Femur (tissue), 1 donor: ENCODE measurements around the gene CAMK2N1.
A peak's percentile ranks its signal among the peaks of the same experiment; 100 is the strongest.

ENCODE experiments used
- DNase-seq: peaks from one replicate; pipeline ENCODE4 v3.0.0-alpha.2; 2017

CAMK2N1 gene

DNA sequence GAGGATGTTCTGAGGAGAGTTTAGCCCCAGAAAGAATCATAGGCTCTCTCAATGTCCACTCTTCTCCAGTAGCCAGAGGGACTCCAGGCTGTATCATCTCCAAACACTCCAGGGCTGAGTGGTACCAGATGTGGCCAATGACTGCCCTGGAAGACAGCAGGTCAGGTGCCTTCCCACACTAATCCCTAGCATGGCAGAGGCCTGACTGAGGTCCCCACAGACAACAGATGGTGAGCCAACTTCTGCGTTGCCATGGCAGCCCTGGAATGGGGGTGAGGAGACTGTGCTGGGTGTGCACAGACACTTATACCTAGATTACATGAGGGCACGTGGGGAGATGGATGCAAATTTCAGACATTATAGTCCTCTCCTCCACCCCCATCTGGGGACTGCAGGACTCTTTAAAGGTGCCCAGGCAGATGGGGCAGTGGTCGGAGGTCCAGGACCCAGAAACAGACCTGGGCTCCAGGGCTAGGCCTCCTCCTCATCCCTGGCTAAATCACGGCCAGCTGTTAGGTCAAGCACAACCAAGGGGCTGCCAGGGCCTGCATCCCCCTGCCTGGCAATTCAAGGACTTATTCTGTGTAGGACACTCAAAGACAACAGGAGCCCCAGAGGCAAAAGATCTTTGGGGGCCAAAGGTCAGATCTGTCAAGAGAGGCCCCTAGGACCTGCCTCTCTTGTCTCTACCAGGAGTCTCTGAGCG lies 42.9 kb downstream of the CAMK2N1 start:
- no peak for DNase-seq

DNA sequence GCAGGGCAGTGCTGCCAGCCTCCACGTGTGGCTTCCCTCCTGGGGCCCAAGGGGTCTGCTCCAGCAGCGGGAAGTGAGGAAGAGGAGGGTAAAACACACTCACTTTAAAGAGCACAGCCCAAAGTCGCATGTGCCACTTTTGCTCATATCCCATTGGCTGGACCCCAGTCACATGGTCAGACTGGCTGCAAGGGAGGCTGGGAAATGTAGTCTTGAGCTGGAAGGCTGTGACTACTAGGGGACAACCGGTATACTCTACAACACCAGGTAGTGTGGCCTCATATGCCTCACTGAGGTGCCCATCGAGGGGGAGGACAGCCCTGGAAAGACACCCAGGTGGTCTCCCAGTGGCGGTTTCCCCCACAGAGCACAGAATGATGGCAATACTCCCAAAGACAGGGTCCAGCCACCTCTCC lies 45.2 kb downstream of the CAMK2N1 start:
- peak; percentile 35 for DNase-seq

DNA sequence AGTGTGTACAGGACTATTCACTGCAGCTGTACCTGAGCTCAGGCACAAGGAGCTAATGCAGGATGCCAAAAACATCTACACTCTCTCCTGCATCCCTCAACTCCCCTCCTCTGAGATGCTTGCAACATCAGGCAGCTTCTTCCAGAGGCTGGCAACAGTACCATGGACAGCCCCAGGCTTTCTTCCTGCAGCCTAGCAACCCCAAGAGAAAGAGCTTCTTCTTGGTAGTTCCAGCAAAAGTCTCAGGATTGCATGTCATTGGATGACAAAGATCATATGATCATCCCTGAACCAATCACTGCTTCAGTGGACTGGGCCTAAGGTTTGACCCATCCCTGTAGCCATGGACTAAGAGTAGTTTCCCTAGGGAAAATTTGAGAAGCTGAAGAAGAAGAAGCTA lies 46.7 kb downstream of the CAMK2N1 start:
- no peak for DNase-seq

DNA sequence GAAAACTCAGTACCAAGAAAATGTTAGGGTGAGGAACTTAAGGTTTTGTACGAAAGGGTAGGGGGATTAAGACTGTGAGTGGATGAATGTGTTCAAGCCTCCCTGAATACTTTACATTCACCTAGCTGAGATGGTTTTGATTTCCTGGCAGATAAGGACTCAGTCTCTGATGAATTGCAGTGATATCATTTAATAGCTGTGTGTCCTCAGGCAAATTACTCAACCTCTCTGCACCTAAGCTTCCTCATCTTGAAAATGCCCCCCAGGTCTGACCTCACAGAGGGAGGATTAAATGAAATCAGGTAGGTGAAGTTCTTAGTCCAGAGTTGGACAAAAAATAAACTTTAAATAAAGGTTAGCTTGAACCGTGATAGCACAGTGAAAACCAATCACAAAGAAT lies 48.4 kb downstream of the CAMK2N1 start:
- no peak for DNase-seq

DNA sequence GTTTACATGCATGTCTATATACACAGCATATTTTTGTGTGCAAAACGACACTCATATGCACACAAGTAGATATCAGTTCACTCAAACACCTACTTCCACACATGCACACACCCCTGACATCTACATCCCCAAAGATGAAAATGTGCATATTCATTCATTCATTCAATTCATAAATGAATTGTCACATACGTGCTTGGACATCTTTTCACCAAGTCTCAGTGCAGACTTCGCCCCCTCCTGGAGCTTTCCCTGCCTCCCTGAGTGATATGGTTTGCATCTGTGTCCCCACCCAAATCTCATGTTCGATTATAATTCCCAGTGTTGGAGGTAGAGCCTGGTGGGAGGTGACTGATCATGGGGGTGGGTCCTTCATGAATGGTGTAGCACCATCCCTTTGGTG lies 53.1 kb downstream of the CAMK2N1 start:
- DNase-seq, result no peak
